DND-41 (cell line): ENCODE measurements around the gene ADAMTS16.

ENCODE experiments used
- EZH2 ChIP-seq: IDR thresholded peaks from 3 replicates; pipeline ENCODE4 v1.6.1; 2012; ENCODE audit warnings: borderline replicate concordance, low read depth, mild to moderate bottlenecking, moderate library complexity, low read length, inconsistent platforms; ENCODE audit not compliant: severe bottlenecking
- TF ChIP-seq, protein P1 (sequence below): IDR thresholded peaks from 2 replicates; pipeline ENCODE4 v1.5.1; 2012; ENCODE audit warnings: borderline replicate concordance, low read length, moderate library complexity, mild to moderate bottlenecking; ENCODE audit not compliant: poor library complexity, severe bottlenecking; ENCODE audit errors: extremely low read depth

DNA sequence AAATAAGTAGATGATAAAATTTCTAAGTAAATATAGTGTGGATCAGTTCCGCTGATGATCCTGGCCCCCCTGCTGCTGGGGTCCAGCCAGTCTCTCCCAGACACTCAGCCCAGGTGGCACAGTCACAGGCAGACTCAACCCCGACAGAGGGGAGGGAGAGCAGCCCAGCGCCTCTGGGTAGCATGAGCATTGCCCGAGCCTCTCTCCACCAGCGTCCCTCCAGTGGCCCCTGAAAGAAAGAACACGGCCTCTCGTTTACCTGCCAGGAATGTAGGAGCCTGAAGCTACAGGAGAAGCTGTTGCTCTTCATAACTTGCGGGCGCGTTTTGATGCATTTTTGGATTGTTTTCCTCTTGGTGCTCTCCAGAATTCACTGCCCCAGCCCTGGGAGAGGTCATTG lies 213.6 kb downstream of the ADAMTS16 start:
- TF ChIP-seq, protein P1, sequence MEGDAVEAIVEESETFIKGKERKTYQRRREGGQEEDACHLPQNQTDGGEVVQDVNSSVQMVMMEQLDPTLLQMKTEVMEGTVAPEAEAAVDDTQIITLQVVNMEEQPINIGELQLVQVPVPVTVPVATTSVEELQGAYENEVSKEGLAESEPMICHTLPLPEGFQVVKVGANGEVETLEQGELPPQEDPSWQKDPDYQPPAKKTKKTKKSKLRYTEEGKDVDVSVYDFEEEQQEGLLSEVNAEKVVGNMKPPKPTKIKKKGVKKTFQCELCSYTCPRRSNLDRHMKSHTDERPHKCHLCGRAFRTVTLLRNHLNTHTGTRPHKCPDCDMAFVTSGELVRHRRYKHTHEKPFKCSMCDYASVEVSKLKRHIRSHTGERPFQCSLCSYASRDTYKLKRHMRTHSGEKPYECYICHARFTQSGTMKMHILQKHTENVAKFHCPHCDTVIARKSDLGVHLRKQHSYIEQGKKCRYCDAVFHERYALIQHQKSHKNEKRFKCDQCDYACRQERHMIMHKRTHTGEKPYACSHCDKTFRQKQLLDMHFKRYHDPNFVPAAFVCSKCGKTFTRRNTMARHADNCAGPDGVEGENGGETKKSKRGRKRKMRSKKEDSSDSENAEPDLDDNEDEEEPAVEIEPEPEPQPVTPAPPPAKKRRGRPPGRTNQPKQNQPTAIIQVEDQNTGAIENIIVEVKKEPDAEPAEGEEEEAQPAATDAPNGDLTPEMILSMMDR: no peak
- TF ChIP-seq EZH2: no peak
